HG03097 (cell line): Measurements from ENCODE around the gene GCH1.

Experiments
- ATAC-seq: cut with Tn5 transposase; IDR thresholded peaks from one replicate; pipeline ENCODE4 v1.9.1; 2021; ENCODE audit not compliant: unreplicated experiment, low FRiP score

GCH1 gene

DNA sequence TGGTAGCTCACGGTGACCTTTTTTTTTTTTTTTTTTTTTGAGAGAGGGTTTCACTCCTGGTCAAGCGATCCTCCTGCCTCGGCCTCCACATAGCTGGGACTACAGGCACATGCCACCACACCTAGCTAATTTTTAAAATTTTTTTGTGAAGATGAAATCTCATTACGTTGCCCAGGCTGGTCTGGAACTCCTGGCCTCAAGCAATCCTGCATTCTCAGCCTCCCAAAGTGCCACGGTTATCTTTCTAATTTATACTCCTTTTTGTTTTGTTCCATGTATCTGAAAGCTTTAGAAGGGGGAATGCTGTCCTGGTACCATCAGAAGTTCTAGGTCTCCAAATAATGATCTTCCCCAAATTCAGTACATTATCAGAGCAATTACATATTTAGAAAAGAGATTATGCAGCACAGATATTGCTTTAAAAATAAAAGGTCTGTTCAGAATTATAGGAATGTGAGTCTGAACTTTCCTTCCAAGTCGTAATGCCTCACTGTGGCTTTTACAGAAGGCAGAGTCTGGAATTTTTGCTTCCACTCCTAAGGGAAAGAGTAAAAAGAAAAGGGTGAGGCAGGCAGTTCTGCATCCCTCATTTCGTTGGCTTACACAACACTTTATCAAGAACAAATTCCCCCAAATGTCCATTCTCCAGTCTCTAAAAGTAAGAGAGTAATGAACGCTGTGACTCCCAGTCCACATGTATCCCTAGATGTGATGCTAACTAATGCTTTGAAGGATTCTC is 73.0 kb downstream of the GCH1 start:
- ATAC-seq, result no peak

DNA sequence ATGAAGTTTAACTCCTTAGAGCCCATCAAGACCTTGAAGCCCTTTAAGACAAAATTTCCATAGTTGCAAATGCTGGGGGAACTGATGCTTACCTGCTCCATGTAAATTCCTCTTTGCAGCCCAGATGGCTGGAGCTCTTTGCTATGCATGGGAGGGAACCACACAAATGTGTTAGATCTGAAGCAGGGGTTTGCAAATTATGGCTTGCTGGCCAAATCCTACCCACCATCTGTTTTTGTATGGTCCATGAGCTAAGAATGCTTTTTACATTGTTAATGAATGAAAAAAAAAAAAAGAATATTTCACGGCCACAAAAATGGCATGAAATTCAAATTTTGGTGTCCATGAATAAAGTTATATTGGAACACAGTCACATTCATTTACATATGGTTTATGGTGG is 74.6 kb downstream of the GCH1 start:
- no peak for ATAC-seq

DNA sequence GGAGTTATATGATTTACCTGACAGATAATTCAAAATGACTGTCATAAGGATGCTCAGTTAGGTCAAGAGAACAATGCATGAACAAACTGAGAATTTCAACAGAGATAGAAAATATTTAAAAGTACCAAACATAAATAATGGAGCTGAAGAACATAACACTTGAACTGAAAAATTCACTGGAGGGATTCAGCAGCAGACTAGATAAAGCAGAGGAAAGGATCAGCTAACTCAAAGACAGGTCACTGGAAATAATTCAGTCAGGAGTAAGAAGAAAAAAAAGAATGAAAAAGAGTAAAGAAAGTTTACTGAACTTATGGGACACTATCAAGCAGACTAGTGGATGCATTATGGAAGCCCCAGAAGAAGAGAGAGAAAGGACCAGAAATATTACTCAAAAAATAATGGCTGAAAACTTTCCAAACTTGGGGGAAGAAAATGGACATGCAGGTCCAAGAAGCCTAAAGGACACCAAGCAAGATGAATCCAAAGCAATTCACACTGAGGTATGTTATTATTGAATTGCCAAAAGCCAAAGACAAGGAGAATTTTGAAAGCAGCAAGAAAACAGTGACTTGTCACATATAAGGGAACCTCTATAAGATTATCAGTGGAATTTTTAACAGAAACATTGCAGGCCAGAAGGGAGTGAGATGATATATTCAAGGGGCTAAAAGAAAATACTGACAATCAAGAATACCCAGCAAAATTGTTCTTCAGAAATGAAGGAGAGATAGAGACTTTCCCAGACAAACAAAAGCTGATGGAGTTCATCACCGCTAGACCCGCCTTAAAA is 78.7 kb downstream of the GCH1 start:
- ATAC-seq, result no peak

DNA sequence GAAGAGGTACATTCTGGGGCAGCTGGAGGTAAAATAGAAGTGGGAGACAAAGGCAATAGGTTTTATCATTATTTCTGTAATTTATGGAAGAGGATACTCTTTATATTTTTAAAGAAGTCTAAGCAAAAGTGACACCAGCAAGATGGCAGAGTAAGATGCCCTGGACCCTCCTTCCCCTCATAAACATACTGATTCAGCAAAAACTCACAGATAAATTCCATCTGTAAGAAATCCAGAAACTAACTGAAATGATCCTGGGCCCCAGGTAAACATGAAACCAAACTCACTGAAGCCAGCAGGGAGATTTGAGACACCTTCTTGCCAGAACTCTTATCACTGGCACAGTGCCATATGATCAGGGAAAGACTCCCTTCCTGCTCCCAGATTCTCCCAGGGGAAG is 79.9 kb downstream of the GCH1 start:
- ATAC-seq, result no peak

DNA sequence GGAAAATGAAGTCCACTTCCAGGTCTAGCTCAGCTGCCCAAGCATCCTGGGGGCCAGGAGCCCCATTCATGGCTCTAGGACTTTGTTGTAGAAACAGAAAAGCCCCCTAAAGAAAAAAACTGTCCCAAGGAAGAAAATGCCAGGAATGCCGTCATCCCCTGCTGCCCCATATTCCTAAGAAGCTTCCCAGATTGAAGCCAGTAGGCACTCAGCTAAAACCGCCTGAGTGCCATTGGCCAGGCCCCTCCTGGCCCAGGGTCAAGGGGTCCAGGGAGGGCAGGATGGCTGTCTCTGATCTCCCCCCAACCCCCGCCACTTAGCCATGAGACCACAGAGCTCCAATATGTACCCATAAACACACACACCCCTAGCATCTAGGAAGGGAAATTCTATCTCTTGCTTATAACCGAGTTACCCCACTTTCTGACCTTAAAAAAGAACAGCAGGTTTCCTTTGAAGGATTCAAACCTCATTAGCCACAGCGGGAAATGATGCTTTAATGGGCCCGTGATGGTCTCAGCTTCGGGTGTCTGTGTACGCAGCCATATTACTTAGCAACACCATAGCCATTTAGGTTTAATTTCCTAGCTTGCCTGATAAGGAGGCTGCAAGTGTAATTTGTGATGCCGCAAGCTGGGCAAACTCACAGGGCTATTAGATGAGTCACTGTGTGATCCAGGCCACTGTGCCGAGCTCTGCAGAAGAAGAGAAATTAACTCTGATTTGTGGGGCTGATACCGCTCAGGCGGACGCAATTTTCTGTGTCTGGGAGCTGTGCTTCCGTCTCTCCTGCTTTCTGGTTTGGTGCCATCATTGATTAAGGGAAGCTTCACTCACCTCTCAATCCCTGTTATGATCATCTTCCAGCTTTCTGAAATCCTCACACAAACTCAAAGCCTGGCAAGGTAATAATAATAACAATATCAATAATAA is 84.2 kb downstream of the GCH1 start:
- ATAC-seq, result no peak

DNA sequence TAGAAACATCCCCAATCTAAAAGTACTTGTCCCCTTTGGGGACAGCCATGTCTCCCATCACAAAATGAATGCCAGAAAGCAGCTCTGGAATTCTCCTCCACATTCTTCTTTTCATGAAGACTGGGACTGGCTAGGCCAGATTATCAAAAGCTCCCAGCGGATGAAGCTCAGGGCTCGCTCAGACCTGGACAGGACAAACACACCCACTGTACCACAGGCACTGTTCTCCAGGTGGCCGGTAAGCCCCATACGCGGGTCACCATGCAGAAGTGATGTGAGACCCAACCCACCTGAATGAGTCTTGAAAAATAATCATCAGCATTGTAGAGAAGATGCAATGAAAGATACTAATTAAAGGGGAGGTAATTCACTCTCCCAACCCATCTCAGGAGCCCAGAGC is 85.1 kb downstream of the GCH1 start:
- no peak for ATAC-seq

DNA sequence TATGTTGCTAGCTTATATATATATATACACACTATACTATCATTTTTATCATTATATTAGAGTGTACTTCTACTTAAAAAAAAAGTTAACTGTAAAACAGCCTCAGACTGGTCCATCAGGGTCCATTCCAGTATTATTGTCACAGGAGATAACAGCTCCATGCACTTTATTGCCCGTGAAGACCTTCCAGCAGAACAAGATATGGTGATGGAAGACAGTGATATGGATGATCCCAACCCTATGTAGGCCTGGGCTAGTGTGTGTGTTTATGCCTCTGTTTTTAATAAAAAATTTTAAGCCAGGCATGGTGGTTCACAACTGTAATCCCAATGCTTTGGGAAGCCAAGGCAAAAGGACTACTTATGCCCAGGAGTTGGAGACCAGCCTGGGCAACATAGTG is 86.2 kb downstream of the GCH1 start:
- no peak for ATAC-seq

DNA sequence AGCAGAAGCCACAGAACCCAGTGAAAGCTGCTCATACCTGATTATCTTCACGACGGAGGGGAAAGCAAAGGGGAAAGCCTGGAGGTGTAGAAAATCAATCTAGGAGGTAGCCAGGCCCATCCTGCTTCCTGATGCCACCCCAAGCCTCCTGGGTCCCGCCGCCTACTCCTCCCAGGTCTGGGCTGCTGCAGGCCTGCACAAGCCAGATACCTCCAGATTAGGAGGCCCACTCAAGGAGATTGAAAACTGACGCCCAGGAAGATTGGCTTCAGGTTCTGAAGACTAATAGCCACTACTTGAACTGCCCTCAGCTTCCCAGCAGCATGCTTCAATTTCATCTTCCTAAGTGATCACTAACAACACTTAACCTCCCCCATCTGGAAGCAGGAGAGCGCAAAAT is 87.1 kb downstream of the GCH1 start:
- no peak for ATAC-seq

DNA sequence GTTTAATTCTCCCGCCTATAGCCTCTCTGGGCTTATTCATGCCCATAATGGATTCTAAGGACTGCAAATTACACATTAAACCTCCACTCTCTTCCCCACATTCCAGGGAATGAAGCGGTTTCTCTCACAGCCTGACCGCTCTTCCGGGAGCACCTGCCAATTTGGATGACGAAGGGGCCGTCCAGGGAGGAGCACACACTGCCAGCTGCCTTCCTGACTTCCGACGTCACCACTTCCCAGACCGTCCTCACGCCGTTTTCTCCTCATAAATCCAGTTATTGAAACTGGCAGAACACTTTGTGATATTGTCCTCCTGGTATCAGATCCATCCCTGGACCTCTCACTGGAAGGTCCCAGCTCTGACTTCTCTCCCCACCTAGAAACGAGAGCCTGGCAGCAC is 87.6 kb downstream of the GCH1 start:
- no peak for ATAC-seq

DNA sequence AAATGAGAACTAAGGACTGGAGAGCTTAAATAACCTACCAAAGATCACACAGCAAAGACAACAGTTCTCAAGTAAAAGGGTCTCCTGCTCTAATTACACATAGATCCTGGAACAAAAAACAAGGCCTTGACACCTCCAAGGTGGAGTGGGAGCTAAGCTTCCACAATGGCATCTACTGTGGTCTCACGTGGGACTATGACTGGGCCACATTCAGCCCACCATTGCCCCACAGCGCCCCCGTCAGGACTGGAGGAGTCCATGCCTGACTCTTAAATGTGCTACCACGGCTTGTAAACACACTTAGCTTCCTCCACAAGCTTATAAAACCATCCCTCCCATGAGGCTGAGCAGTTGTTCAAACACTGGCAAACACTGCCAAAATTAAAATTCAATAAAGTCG is 88.5 kb downstream of the GCH1 start:
- no peak for ATAC-seq

DNA sequence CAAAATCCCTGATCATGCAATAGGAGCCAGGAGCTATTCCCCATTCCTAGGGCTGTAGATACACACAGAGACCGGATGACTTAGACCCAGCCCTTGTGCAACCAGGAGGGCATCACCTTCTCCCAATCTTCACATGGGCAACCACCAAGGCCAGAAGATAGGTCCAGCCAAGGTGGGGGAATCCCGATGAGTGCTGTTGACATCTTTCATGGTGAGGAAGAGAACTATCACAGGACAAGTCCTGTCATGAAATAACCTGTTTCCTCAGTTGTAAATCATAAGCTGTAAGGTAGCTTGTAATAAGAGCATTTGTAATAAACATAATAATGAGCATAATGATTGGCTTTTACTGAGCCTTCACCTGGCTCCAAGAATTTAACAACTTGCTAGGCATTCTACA is 89.5 kb downstream of the GCH1 start:
- no peak for ATAC-seq

DNA sequence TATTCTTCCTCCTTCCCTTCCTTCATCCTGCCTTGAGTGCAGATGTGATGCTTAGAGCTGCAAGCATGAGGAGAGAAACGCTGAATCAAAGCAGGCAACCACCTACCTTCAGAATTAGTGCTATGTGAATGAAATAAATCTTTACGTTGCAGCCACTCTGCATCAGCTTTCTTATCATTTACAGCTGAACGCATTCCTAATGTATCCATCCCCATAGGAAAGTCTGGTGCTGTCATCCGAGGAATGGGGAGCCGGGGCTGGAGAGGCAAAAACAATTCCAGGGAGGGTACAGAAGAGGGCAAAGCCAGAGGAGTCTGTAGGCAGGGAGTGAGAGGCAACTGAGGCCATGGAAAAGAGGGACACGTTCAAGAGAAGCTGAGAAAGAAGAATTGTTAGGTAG is 90.0 kb downstream of the GCH1 start:
- ATAC-seq, result no peak

DNA sequence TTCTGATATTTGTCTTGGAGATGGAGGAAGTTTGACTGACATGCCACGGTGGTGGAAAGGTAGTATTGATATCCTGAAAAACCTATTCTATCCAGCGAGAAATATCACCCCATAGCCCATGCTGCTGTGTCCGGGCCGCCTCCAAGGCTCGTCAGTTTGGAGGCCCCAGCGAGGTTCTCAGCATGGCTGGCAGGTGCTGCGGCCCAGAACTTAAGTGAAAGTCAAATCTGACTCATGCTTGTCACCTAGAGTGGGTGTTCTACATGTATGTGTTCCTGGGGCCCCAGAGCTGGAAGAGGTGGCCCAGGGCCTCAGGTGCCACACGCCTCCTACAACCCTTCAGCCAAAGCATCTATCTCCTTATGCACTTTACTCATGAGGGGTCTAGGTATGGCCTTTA is 92.9 kb downstream of the GCH1 start:
- ATAC-seq, result no peak

DNA sequence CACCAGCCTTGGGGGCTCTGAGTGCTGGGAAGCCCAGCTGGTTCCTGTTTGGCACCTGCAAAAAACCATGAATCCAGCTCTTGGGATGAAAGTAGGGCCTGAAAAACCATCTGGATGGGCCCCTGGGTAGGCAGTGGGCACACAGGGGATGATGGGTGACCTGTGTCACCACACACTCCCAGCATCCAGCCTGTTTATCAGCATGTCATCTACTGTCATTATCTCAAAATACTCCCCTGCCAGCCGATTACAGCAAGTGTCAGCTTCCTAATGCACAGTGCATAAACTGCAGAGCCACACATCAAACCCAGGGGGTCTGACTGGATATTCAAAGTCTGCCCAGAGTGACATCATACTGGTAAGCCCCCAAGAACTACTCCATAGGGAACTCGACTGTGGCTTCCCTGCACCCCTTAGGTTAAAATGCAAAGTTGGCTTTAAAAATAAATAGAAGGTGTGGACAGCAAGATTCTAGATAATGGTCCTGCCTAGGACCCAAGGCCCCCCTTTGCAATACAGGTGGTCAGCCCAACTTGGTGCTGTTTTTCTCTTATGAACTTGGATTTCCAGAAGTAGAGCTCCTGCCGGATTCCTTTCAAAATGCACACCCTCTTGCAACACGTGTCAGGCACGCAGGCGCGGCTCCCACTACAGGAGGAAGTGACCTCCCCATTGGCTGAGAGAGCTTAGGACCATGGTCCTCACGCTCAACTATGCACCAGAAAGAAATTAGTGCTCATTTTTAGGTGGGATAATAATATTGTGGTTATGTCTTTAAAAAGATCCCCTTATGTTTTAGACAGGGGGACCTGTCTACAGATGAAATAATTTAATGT is 94.1 kb downstream of the GCH1 start:
- no peak for ATAC-seq

DNA sequence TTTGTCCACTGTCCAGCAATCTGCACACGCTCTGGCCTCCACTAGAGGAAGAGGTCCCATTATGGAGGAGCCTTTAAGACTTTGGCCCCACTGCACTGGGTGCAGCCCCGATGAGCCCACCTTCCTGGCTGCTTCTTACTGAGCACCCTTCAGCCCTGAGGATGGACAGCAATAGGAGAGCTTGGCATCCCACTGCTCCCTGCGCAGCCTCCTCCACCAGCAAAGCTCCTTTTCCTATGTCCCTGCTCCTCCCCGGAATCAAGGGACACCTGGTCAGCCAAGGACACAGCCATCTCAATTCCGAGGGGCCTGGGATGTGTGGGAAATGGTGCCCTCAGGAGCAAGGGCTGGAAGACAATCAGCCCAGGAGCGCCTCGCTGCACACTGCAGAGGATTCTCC is 94.7 kb downstream of the GCH1 start:
- ATAC-seq, result no peak

DNA sequence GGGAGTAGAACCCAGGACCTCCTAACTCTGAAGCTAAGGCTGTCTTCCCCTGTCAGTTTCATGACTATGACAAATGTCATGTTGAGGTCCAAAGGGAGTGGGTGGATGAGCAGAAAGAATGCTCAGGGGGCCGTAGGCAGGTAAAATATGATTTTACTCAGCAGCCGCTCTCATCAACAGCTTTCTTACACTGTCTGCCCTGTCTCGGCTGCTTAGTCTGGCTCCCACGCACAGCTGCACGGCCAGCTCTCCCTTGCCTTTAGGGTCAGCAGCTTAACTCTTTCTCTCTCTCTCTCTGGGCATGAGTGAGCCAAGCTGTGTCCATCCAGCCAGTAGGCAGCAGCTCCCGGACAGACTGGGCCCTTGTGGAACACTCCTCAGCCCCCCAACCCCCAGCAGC is 95.2 kb downstream of the GCH1 start:
- no peak for ATAC-seq

DNA sequence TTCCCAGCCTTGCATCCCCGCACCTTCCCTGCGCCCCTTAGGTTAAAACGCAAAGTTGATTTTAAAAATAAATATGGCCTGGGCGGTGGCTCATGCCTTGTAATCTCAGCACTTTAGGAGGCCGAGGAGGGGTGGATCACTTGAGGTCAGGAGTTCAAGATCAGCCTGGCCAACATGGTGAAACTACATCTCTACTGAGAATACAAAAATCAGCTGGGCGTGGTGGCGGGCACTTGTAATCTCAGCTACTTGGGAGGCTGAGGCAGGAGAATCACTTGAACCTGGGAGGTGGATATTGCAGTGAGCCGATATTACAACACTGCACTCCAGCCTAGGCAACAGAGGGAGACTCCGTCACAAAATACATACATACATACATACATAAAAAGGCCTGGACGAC is 96.0 kb downstream of the GCH1 start:
- ATAC-seq, result no peak

DNA sequence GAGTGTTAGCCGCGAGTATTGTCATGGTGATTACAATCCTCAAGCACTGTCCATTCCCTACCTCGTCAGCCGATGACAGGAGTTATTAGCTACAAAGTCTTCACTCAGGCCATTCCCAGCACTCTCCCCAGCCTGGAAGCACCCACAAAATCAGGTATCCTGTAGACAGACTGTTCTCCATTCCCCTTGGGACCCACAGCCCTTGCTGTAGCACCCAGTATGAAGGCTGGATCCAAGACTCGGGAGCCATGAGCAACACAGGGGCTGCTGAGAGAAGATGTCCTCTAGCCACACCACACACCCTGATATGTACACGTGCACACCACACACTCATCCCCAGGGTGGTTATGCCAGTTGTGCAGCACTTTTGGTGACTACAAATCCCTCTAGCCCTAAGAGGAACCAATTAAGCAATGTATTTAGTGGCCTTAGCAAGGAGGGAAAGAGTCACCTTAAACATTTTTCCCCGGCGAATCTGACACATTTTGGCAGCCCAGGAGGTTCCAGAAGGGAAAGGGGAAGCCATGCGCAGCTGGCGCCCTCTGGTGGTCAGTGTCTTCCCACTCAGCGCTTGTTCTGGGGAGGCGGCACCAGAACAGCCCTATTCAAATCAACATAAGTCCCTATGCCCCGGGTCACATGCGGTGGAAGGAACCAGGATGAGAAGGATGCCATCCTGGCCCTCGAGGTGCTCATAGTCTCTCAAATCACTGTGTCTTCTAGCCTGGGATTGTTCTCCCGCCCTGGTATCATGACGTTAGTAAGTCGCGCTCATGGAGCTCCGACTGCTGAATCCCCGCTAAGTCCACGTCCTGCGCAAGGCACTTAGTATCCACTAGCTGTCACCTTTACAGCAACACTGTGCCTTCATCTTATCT is 96.9 kb downstream of the GCH1 start:
- ATAC-seq, result no peak

DNA sequence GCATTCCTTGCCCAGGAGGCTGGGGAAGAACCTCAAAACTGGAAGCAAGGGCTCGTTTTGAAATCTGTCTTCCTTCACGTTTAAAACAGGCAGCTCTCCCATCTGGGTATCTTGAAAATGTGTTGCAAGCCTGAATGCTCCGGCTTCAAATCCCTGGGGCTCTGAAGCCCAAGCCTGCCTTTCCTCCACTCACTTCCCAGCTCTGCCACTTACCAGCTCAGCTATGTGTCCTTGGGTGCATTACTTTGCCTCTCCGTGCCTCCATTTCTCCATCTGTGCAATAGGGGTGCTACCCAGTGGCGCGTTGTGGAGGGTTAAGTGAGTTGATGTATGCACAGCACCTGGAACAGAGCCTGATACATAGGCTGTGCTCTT is 97.6 kb downstream of the GCH1 start:
- ATAC-seq, result no peak
